IMR-90 (cell line): ENCODE measurements around the gene WDR90. TPM values are rescaled to one million over a fixed set of nuclear protein-coding genes. Genes with fewer than 3 reads are reported as not detected.

ENCODE experiments used
- ATAC-seq: fragments of 200-7000 bp; cut with Tn5 transposase; 2 replicates; pipeline ENCODE4 v1.9.1; 2020; ENCODE audit warnings: low read depth, mild to moderate bottlenecking, moderate library complexity
- BruUV-seq: library from RNA; stranded (reverse); fragments of 400-500 nt; replicated peaks from 2 replicates; lab custom pipeline; 2021; lab: Mats Ljungman, UMichigan
- CTCF ChIA-PET: fragments of 300-600 bp; formaldehyde crosslinking; extraction: SDS; loops from one replicate; lab custom pipeline; 2021; ENCODE audit warnings: antibody characterized with exemption; lab: Yijun Ruan, JAX
- POLR2A ChIA-PET: fragments of 300-600 bp; sonication (Branson Sonifier 250); formaldehyde crosslinking; loops from one replicate; lab custom pipeline; 2022; ENCODE audit warnings: antibody characterized with exemption; ENCODE audit not compliant: unreplicated experiment; lab: Charles Lee
- DNase-seq: peaks from one replicate; pipeline ENCODE4 v3.0.0; 2013
- H2AFZ ChIP-seq: replicated peaks from 2 replicates; pipeline ENCODE3; 2013; ENCODE audit warnings: low read length, mild to moderate bottlenecking; ENCODE audit not compliant: poor library complexity
- H2AK5ac ChIP-seq: 2 replicates; pipeline ENCODE4 v1.6.1; 2013; ENCODE audit warnings: low read depth, low read length, inconsistent platforms
- H2AK9ac ChIP-seq: replicated peaks from 2 replicates; pipeline ENCODE3; 2013; ENCODE audit warnings: mild to moderate bottlenecking, low read depth, low read length, moderate library complexity; ENCODE audit not compliant: poor library complexity
- H2BK120ac ChIP-seq: 2 replicates; pipeline ENCODE4 v1.6.1; 2013; ENCODE audit warnings: low read depth, low read length, inconsistent platforms
- H2BK15ac ChIP-seq: 3 replicates; pipeline ENCODE4 v1.6.1; 2013; ENCODE audit warnings: low read depth, low read length, inconsistent platforms
- H2BK20ac ChIP-seq: 2 replicates; pipeline ENCODE4 v1.6.1; 2013; ENCODE audit warnings: low read depth, mild to moderate bottlenecking, inconsistent platforms, low read length, moderate library complexity
- H2BK5ac ChIP-seq: 2 replicates; pipeline ENCODE4 v1.6.1; 2013; ENCODE audit warnings: mild to moderate bottlenecking, low read depth, low read length, inconsistent platforms; ENCODE audit not compliant: poor library complexity, severe bottlenecking
- H3K14ac ChIP-seq: replicated peaks from 2 replicates; pipeline ENCODE4 v1.6.1; 2013; ENCODE audit warnings: low read depth, low read length, inconsistent platforms
- H3K18ac ChIP-seq: 2 replicates; pipeline ENCODE4 v1.6.1; 2013; ENCODE audit warnings: low read depth, low read length, control low read depth
- H3K23ac ChIP-seq: 2 replicates; pipeline ENCODE4 v1.6.1; 2013; ENCODE audit warnings: low read depth, low read length, inconsistent platforms
- H3K27ac ChIP-seq: 2 replicates; pipeline ENCODE4 v1.5.1; 2013; ENCODE audit warnings: mild to moderate bottlenecking, control low read depth, low read length; ENCODE audit not compliant: insufficient read depth
- H3K27me3 ChIP-seq: 2 replicates; pipeline ENCODE4 v1.6.1; 2013; ENCODE audit warnings: low read length; ENCODE audit not compliant: control insufficient read depth, insufficient read depth
- H3K36me3 ChIP-seq: 2 replicates; pipeline ENCODE4 v1.6.1; 2013; ENCODE audit warnings: low read length, mixed read lengths; ENCODE audit not compliant: control insufficient read depth, insufficient read depth
- H3K4ac ChIP-seq: 2 replicates; pipeline ENCODE4 v1.6.1; 2013; ENCODE audit warnings: low read depth, low read length, inconsistent platforms
- H3K4me1 ChIP-seq: 2 replicates; pipeline ENCODE4 v1.6.1; 2013; ENCODE audit warnings: low read length, mixed read lengths; ENCODE audit not compliant: control insufficient read depth, insufficient read depth
- H3K4me2 ChIP-seq: 2 replicates; pipeline ENCODE4 v1.6.1; 2013; ENCODE audit warnings: low read depth, mild to moderate bottlenecking, control low read depth, low read length, moderate library complexity
- H3K4me3 ChIP-seq: 2 replicates; pipeline ENCODE4 v1.5.1; 2013; ENCODE audit warnings: low read depth, mild to moderate bottlenecking, control low read depth, low read length, moderate library complexity; ENCODE audit not compliant: insufficient read depth
- H3K56ac ChIP-seq: 2 replicates; pipeline ENCODE4 v1.6.1; 2013; ENCODE audit warnings: low read length, inconsistent platforms; ENCODE audit not compliant: insufficient read depth; ENCODE audit errors: extremely low read depth
- H3K79me1 ChIP-seq, 2 experiments: 2 replicates each; pipeline ENCODE4 v1.6.1; 2013; ENCODE audit warnings: low read length in 2 of 2, inconsistent platforms in 1 of 2, low read depth in 1 of 2
- H3K9ac ChIP-seq: 2 replicates; pipeline ENCODE4 v1.6.1; 2013; ENCODE audit warnings: low read depth, low read length, control low read depth
- H3K9me1 ChIP-seq: 2 replicates; pipeline ENCODE4 v1.6.1; 2013; ENCODE audit warnings: low read length, inconsistent platforms; ENCODE audit not compliant: insufficient read depth
- H3K9me3 ChIP-seq: 2 replicates; pipeline ENCODE4 v1.6.1; 2013; ENCODE audit warnings: low read length; ENCODE audit not compliant: control insufficient read depth, insufficient read depth
- H4K20me1 ChIP-seq: 2 replicates; pipeline ENCODE4 v1.6.1; 2013; ENCODE audit warnings: low read length, inconsistent platforms; ENCODE audit not compliant: insufficient read depth
- H4K5ac ChIP-seq: 2 replicates; pipeline ENCODE4 v1.6.1; 2013; ENCODE audit warnings: mild to moderate bottlenecking, low read depth, low read length, control low read depth
- H4K8ac ChIP-seq, 2 experiments: 2 replicates each; pipeline ENCODE4 v1.6.1; 2013; ENCODE audit warnings: low read depth in 2 of 2, low read length in 2 of 2, control low read depth in 1 of 2, inconsistent platforms in 1 of 2
- H4K91ac ChIP-seq: 2 replicates; pipeline ENCODE4 v1.6.1; 2013; ENCODE audit warnings: low read depth, low read length, inconsistent platforms; ENCODE audit not compliant: insufficient read depth
- FOS ChIP-seq: fragments of 150-350 bp; IDR thresholded peaks from 2 replicates; pipeline ENCODE4 v1.6.1; 2016; ENCODE audit warnings: low read depth, low read length
- MAFK ChIP-seq: IDR thresholded peaks from 2 replicates; pipeline ENCODE4 v1.6.1; 2012; ENCODE audit warnings: low read depth, low read length, improper control_type of control experiment
- MXI1 ChIP-seq: IDR thresholded peaks from 2 replicates; pipeline ENCODE4 v1.6.1; 2012; ENCODE audit warnings: low read depth, mild to moderate bottlenecking, low read length, moderate library complexity, borderline replicate concordance
- SMC3 ChIP-seq: fragments of 150-350 bp; IDR thresholded peaks from 2 replicates; pipeline ENCODE4 v1.6.1; 2016; ENCODE audit warnings: low read depth, mild to moderate bottlenecking, antibody characterized with exemption, low read length, moderate library complexity
- WGBS, 2 experiments: methylation state at CpG; one replicate each; pipeline versions ENCODE4 v1.1.5 to v1.1.7; 2013; ENCODE audit warnings: missing lambda C conversion rate in 2 of 2; ENCODE audit not compliant: insufficient read length in 1 of 2; ENCODE audit errors: extremely low coverage in 2 of 2; 5-methylcytosine and 5-hydroxymethylcytosine counted together
- dilution Hi-C: fragments of 300-500 bp; cut with HindIII; formaldehyde crosslinking; loops from one replicate; pipeline ENCODE4 v1.14.3; 2018; ENCODE audit warnings: low sequenced_read_pairs; ENCODE audit not compliant: unreplicated experiment
- in situ Hi-C: fragments of 300-500 bp; cut with MboI; formaldehyde crosslinking; loops from 3 replicates; pipeline ENCODE4 v1.14.3; 2019; ENCODE audit warnings: low sequenced_read_pairs, inconsistent platforms, mixed read lengths
- intact Hi-C: fragments of 100-400 bp; cut with micrococcal nuclease; formaldehyde crosslinking; loops from 2 replicates; pipeline ENCODE4 v1.10.0; 2022
- polyA plus RNA-seq, 3 experiments: library from polyadenylated mRNA; depleted of rRNA; stranded (reverse); fragments of >200 nt; gene quantifications; 2 replicates each; pipeline ENCODE4 v1.2.3, GENCODE V29; 2012; ENCODE audit warnings: low replicate concordance in 1 of 3
- total RNA-seq: library from RNA; depleted of rRNA; stranded (reverse); fragments of >200 nt; gene quantifications from 2 replicates; pipeline ENCODE4 v1.2.3, GENCODE V29; 2012
- TF ChIP-seq, protein P1 (sequence below): fragments of 150-350 bp; IDR thresholded peaks from 2 replicates; pipeline ENCODE4 v1.6.1; 2017; ENCODE audit warnings: mild to moderate bottlenecking, antibody characterized with exemption, low read length, low read depth
- TF ChIP-seq, protein P2 (sequence below): fragments of 150-350 bp; IDR thresholded peaks from 2 replicates; pipeline ENCODE4 v1.6.1; 2016; ENCODE audit warnings: low read depth, mild to moderate bottlenecking, low read length, moderate library complexity, borderline replicate concordance
- TF ChIP-seq, protein P3 (sequence below): conservative IDR thresholded peaks from 2 replicates; pipeline ENCODE4 v1.5.1; 2012; ENCODE audit warnings: mild to moderate bottlenecking, low read depth, low read length, improper control_type of control experiment

Gene WDR90
- total and polyA plus RNA-seq, 2 of the 4 experiments (the other 2 are of a cell fraction): 1.4 to 18.7 TPM

DNA sequence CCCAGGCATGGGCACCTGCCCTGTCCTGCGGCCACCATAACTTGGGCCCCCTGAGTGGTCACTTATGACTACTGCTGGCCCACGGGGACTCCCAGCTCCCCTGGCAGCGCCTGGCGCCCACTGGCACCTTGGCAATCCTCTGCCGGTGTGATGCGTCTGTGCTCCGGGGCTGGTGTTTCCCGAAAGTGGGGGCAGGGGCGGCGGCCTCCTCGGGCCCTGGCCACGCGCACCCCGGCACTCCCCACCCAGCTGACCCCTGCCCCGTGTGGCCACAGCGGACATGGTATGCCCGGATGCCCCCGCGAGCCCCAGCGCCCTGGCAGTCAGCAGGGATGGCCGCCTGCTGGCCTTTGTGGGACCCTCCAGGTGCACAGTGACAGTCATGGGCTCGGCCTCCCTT, 8.3 kb downstream of the WDR90 start:
- no peak overlapping the region for H3K56ac ChIP-seq
- ATAC-seq: no peak
- no peak overlapping the region for H2BK20ac ChIP-seq
- H2BK5ac ChIP-seq: no peak overlapping the region
- H3K4me2 ChIP-seq: no peak overlapping the region
- H4K20me1 ChIP-seq: no peaks in the 10 kb centered on the region
- H2BK15ac ChIP-seq: no peak overlapping the region
- H3K23ac ChIP-seq: no peak overlapping the region
- no peak overlapping the region for H3K27ac ChIP-seq
- H3K4ac ChIP-seq: no peak overlapping the region
- CTCF ChIA-PET: no interaction called here
- no peak overlapping the region for H3K4me3 ChIP-seq
- H3K79me1 ChIP-seq: no peaks in the 10 kb centered on the region; a peak in 1 of 4 replicates
- H3K9me3 ChIP-seq: no peaks in the 10 kb centered on the region
- H4K5ac ChIP-seq: no peak overlapping the region
- no peak overlapping the region for H2AK9ac ChIP-seq
- no peak overlapping the region for H2AFZ ChIP-seq
- 90% methylated on average over 5 of the region's 22 CpGs; no CpG with 5 or more reads in 1 of the 2 experiments for WGBS, 2 experiments
- in situ Hi-C loops (no loop called here), dilution Hi-C loops (no loop called here), intact Hi-C loops (no loop called here)
- H3K9ac ChIP-seq: no peak overlapping the region
- peaks cover 4% of the 10 kb centered on the region for H3K36me3 ChIP-seq
- no peak overlapping the region for H3K14ac ChIP-seq
- no peak overlapping the region for H2BK120ac ChIP-seq
- H2AK5ac ChIP-seq: no peak overlapping the region
- POLR2A ChIA-PET: no interaction called here
- no TSS peak for BruUV-seq
- H3K4me1 ChIP-seq: peaks cover 5% of the 10 kb centered on the region
- H3K9me1 ChIP-seq: no peaks in the 10 kb centered on the region
- no peak overlapping the region for H4K8ac ChIP-seq
- no peaks in the 10 kb centered on the region for H3K27me3 ChIP-seq
- no peak overlapping the region for H3K18ac ChIP-seq
- no peak overlapping the region for H4K91ac ChIP-seq
- TF ChIP-seq MXI1: no peak
- TF ChIP-seq, protein P1, sequence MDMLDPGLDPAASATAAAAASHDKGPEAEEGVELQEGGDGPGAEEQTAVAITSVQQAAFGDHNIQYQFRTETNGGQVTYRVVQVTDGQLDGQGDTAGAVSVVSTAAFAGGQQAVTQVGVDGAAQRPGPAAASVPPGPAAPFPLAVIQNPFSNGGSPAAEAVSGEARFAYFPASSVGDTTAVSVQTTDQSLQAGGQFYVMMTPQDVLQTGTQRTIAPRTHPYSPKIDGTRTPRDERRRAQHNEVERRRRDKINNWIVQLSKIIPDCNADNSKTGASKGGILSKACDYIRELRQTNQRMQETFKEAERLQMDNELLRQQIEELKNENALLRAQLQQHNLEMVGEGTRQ: no peak
- TF ChIP-seq, protein P2, sequence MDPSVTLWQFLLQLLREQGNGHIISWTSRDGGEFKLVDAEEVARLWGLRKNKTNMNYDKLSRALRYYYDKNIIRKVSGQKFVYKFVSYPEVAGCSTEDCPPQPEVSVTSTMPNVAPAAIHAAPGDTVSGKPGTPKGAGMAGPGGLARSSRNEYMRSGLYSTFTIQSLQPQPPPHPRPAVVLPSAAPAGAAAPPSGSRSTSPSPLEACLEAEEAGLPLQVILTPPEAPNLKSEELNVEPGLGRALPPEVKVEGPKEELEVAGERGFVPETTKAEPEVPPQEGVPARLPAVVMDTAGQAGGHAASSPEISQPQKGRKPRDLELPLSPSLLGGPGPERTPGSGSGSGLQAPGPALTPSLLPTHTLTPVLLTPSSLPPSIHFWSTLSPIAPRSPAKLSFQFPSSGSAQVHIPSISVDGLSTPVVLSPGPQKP: no peak
- no peak for TF ChIP-seq MAFK
- TF ChIP-seq, protein P3, sequence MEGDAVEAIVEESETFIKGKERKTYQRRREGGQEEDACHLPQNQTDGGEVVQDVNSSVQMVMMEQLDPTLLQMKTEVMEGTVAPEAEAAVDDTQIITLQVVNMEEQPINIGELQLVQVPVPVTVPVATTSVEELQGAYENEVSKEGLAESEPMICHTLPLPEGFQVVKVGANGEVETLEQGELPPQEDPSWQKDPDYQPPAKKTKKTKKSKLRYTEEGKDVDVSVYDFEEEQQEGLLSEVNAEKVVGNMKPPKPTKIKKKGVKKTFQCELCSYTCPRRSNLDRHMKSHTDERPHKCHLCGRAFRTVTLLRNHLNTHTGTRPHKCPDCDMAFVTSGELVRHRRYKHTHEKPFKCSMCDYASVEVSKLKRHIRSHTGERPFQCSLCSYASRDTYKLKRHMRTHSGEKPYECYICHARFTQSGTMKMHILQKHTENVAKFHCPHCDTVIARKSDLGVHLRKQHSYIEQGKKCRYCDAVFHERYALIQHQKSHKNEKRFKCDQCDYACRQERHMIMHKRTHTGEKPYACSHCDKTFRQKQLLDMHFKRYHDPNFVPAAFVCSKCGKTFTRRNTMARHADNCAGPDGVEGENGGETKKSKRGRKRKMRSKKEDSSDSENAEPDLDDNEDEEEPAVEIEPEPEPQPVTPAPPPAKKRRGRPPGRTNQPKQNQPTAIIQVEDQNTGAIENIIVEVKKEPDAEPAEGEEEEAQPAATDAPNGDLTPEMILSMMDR: no peak
- TF ChIP-seq SMC3: no peak
- no peak for TF ChIP-seq FOS
- DNase-seq: no peak
